Adipose tissue (tissue), 3 donors: Measurements from ENCODE around the gene KLHL3. TPM values are rescaled to one million over a fixed set of nuclear protein-coding genes. Genes with fewer than 3 reads are reported as not detected.
A peak's percentile ranks its signal among the peaks of the same experiment; 100 is the strongest.
"Not testable (repeated sequence)": the region's sequence is repeated elsewhere in the genome, so short reads cannot be mapped to it uniquely, and the experiment has no call there.

Experiments used
- H3K27ac ChIP-seq: one replicate; pipeline ENCODE4 v1.5.1; 2013; ENCODE audit warnings: low read depth, low read length
- WGBS, 3 donors: extraction: QIAGEN DNeasy Blood & Tissue Kit; methylation state at CpG; one replicate each; pipeline ENCODE4 v1.1.7; 2013; 5-methylcytosine and 5-hydroxymethylcytosine counted together
- polyA plus RNA-seq, 3 donors: library from polyadenylated mRNA; stranded (reverse); fragments of 200-250 nt; gene quantifications; one replicate each; pipeline ENCODE4 v1.2.3, GENCODE V29; 2013
- donor health status: healthy with polysubstance abuse.
- donor health status: Bipolar disorder and iron deficiency.
- donor health status: healthy.

Gene KLHL3
- polyA plus RNA-seq = 1 to 10 TPM in 2 of 3 donors, under 1 TPM in 1; 0.90 to 3.3 (median 1.7) TPM

DNA sequence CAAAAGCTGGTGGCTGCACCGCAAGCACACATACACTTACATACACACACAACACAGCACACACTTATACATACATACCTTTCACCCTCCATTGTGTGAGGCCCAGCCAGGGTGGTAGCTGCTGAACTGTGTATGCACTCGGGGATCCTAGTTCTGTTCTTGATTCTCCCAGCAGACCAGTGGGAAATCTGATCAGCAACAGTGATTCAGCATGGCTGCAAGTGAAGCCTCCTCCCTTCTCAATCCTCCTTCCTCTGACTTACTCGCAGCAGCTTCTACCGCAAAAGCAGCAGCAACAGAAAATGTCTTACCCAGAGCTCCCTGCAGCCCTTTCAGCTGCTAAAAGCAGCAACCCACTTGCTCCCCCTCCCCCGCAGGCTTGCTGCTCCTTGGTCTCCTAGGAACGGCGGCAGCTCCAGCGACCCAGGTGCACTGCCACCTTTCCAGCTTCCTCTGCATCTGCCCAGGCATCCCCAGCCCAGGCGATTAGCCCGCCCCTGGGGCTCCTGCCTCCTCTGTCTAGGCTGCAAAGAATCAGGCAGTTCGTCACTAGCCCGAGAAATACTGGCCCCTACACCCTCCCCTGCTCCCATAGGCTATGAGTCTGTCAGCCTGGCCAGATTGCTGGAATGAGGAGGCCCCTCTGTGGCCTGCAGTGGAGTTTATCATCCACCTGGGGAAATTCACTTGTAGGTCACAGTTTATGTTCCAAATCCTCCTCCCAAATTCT, at the start of gene KLHL3:
Gene KLHL3 (minus strand): TSS at position 535 of the 730 bp plus-strand sequence. CDS start 443 bp downstream, at position 92.
- 1 to 9% (median 4%) methylated on average over 12 of the region's 12 CpGs for WGBS, 3 donors
- no peak within 1 kb of the TSS for H3K27ac ChIP-seq

DNA sequence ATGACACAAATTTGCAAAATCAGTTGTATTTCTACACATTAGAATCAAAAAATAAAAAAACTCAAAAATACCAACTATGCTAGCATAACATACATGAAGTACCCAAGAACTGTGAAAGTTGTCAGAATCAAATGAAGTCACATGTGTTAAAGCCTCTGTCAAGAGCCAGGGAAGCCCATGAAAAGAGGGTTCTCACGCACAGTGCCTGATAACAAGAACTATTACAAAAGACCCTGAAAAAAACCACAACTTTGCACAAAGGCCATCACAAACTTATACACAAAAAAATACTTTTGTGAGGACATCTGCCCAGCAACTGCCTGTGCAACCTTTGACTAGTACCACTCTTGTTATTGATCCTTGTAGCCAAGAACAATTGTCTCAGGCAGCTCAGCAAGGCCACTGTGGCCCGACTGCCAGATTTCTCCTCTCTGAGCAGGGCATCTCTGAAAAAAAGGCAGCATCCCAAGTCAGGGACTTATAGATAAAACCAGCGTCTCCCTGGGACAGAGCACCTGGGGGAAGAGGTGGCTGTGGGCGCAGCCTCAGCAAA, 47.2 kb upstream of the KLHL3 start:
- H3K27ac ChIP-seq = no peak overlapping the region
- WGBS, 3 donors = 57 to 87% (median 77%) methylated on average over 4 of the region's 4 CpGs

- WGBS, 3 donors = 87 to 97% (median 88%) methylated on average over 2 of the region's 2 CpGs
- no peak overlapping the region for H3K27ac ChIP-seq
These were observed 46.2 kb upstream of the KLHL3 start for GRCh38 chr5:137782055-137782454.

DNA sequence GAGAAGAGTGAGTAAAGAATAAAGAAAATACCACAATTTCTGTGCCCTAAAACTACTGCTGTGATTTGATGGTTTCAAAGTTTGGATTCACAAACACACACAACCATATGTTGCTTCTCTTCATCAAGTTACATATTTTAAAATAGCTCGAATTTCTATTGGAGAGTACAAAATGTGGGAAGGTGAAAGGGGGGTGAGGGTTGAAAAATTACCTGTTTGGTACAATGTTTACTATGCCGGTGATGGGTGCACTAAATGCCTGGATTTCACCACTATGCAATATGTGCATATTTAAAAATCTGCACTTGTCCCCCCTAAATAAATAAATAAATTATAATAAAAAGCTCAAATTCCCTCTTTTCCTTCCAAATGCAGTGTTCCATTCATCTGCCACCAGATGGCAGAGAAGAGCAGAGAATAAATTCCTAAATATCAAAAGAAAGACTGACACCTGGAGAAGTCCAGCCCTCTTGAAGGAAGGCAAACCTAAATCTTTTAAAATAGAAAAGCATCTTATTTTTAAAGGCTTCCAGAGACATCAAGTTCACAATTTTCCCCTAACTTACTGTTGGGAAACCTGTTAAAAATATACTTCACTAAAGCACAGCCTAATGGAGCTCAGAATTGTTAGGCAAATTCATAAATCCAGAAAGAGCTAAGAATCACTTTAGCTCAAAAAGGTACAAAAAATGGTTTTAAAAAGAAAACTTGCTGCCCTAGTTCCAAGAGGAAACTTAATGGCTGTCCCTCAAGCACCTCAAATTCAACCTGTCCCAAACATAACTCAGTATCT, 43.1 kb upstream of the KLHL3 start:
- 46 to 53% (median 49%) methylated on average over 2 of the region's 2 CpGs for WGBS, 3 donors
- H3K27ac ChIP-seq = no peak overlapping the region

DNA sequence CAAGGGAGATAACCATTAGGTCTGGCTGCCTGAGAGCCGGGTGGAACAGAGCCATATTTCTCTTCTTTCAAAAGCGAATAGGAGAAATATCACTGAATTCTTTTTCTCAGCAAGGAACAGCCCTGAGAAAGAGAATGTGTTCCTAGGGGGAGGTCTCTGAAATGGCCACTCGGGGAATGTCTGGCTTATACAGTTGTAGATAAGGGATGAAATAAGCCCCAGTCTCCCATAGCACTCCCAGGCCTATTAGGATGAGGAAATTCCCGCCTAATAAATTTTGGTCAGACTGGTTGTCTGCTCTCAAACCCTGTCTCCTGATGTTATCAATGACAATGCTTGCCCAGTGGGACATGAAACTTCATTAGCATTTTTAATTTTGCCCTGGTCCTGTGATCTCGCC, 32.0 kb upstream of the KLHL3 start:
- 90 to 96% (median 92%) methylated on average over 5 of the region's 5 CpGs for WGBS, 3 donors
- H3K27ac ChIP-seq = not testable (repeated sequence)

DNA sequence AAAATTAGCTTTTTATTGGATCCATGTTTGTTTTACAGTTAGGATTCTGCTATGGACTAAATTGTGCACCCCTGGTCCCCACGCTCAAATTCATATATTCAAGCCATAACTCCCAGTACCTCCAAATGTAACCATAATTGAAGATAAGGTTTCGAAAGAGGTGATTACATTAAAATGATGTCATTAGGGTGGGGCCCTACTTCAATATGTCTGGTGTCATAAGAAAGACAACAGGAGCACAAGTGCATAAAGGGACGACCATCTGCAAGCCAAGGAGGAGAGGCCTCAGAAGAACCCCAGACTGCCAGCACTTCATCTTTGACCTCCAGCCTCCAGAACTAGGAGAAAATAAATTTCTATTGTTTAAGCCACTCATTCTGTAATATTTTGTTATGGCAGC, 25.7 kb upstream of the KLHL3 start:
- 77 to 93% (median 82%) methylated on average over 3 of the region's 3 CpGs for WGBS, 3 donors
- no peak overlapping the region for H3K27ac ChIP-seq

DNA sequence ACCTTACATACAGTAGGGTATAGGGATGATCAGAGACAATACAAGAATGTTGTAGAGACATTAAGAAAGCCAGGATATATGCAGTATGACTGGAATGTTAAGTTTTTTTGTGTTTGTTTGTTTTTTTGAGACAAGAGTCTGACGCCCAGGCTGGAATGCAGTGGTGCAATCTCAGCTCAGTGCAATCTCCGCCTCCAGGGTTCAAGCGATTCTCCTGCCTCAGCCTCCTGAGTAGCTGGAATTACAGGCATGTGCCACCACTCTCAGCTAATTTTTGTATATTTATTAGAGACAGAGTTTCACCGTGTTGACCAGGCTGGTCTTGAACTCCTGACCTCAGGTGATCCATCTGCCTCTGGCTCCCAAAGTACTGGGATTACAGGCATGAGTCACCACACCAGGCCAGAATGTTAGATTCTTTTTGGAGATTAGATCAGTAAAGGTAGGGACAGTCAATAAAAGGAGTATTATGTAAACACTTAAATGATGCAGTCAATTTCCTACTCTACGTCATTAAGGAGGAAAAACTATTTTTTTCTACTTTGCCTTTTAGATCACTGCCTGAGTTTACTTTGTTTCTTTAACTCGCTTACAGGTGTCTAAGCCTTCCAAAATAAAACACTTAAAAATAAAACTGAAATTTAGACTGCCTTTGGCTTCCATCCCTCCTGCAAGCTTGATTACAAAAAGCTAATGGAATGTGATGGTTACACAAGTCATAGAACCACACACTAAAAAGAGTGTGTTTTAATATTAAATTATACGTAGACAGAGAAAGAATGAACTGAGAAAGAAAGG, 25.0 kb upstream of the KLHL3 start:
- H3K27ac ChIP-seq = no peak overlapping the region
- WGBS, 3 donors = 75 to 83% (median 78%) methylated on average over 7 of the region's 7 CpGs

GRCh38 chr5:137760294-137760693, 24.4 kb upstream of the KLHL3 start:
- H3K27ac ChIP-seq = no peak overlapping the region
- WGBS, 3 donors = 95 to 98% (median 97%) methylated on average over 4 of the region's 4 CpGs

DNA sequence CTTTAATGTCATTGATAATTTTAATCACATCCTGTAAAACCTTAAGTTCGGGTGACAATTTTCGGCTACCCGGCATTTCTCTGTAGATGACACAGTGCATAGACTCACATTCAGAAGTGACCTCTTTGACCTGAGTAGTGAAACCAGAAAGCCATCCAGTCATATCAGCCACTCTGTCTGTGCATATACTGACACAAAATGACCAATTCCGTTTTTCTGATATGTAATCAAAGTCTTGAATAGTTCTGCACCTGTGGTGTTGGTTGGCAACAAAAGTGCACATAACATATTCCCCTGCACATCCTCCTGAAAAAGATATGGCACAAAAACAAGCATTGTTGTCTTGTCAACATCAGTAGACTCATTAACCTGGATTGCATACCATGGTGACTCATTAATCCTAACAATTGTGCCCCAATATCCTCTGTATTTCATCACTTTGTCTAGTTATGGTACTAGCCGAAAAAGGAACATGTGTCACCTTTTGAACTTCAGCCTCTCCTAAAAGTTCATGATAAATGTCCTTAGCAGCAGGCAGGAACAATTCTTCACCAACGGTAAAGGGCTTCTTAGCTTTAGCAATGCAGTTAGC, 22.9 kb upstream of the KLHL3 start:
- 61 to 83% (median 79%) methylated on average over 6 of the region's 6 CpGs for WGBS, 3 donors
- H3K27ac ChIP-seq = no peak overlapping the region

DNA sequence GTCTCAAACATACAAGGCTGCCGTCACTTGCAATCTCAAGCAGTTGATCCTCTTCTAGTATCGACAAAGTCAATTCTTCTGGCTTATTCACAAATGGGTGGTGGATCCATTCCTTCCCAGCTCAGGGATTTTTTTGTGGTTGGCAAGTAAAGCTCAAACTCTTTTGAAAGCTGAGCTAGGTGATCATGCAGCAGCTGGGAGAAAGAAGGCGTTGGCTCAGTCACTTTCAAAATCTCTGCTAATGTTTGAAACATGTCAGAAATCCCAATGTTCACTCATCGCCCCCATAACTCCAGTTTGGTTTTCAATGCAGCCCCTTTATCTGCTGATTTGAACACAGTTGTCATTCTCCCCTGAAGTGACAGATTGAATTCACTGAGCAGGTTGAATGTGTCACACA, 22.2 kb upstream of the KLHL3 start:
- 84 to 91% (median 91%) methylated on average over 4 of the region's 4 CpGs for WGBS, 3 donors
- no peak overlapping the region for H3K27ac ChIP-seq

DNA sequence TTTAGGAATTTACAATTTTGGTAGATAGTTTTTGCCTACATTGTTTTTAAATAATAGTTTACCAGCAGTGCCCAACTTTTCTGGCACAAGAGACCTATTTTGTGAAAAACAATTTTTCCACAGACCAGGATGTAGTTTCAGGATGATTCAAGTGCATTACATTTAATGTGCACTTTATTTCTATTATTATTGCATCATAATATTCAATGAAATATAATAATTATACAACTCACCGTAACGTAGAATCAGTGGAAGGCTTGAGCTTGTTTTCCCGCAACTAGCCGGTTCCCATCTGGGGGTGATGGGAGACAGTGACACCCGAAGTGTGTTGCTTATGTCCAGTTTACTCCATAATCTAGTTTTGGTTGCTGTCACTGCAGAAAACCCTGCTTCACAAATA, 21.7 kb upstream of the KLHL3 start:
- 92 to 94% (median 93%) methylated on average over 5 of the region's 5 CpGs for WGBS, 3 donors
- H3K27ac ChIP-seq = no peak overlapping the region

DNA sequence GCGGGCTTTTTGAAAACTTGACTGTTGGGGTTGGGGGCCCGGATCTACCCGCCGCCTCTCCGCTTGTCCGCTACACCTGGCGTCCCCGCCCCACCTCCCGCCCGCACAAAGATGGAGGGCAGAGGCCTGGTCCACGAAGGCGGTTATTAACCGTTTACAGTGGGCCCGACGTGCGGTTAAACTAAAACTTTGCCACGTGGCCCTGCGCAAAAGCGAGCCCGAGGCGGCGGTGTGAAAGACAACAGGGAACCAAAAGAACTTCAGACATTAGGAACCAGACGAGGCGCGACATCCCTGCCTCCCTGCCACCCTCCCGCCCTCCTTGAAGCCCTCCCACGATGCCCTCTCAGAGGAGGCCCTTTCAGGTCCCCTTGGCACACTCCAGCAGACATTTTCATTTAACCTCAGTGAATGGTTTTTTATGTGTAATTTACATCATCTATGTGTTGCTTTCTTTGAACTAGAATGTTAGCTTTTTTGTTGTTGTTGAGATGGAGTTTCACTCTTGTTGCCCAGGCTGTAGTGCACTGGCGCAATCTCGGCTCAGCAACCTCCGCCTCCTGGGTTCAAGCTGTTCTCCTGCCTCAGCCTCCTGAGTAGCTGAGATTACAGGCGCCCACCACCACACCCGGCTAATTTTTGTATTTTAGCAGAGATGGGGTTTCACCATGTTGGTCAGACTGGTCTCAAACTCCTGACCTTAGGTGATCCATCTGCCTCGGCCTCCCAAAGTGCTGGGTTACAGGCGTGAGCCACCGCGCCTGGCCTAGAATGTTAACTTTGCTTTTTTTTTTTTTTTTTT, 19.3 kb upstream of the KLHL3 start:
- 29 to 30% (median 29%) methylated on average over 36 of the region's 36 CpGs for WGBS, 3 donors

GRCh38 chr5:137754188-137754960, 18.5 kb upstream of the KLHL3 start, which contains the start of gene HNRNPA0:
HNRNPA0 (minus strand) TSS chr5:137754363; CDS start chr5:137754066, 297 bp downstream.
- 0 to 1% (median 1%) methylated on average over 55 to 79 of the region's 79 CpGs for WGBS, 3 donors
- H3K27ac ChIP-seq = peak within 1 kb of the TSS; percentile 100

More for the DNA sequence above, 19.3 kb upstream of the KLHL3 start:
- H3K27ac ChIP-seq = peak overlapping the region; percentile 75

DNA sequence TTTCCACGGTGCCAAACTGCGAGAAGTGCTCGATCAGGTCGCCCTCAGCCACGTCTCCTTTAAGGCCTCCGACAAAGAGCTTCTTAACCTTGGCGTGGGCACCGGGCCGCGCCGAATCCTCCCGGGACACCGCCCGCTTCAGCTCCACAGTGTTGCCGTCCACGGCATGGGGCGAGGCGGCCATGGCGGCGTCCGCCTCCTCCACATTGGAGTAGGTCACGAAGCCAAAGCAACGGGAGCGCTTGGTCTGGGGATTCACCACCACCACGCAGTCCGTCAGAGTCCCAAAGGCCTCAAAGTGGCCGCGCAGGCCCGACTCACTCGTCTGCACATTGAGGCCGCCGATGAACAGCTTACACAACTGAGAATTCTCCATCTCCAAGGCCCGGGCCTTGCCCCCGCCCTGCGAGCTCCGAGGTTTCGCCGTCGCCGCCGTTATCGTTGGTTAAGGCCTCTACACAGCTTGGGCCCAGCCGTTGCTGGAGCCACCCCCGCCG, 17.9 kb upstream of the KLHL3 start:
- WGBS, 3 donors = 0 to 1% (median 0%) methylated on average over 45 of the region's 45 CpGs

GRCh38 chr5:137752905-137753690, 17.2 kb upstream of the KLHL3 start:
- 0 to 1% (median 0%) methylated on average over 51 to 63 of the region's 63 CpGs for WGBS, 3 donors
- H3K27ac ChIP-seq = peak overlapping the region; percentile 100

More for the DNA sequence above, 17.9 kb upstream of the KLHL3 start:
- peak overlapping the region; percentile 100 for H3K27ac ChIP-seq
